ENCODE measurements around the gene PSENEN. TPM values are rescaled to one million over a fixed set of nuclear protein-coding genes. Genes with fewer than 3 reads are reported as not detected.

Gene PSENEN
- total RNA-seq, 1 donor from 2014 or later = 83.8 TPM

DNA sequence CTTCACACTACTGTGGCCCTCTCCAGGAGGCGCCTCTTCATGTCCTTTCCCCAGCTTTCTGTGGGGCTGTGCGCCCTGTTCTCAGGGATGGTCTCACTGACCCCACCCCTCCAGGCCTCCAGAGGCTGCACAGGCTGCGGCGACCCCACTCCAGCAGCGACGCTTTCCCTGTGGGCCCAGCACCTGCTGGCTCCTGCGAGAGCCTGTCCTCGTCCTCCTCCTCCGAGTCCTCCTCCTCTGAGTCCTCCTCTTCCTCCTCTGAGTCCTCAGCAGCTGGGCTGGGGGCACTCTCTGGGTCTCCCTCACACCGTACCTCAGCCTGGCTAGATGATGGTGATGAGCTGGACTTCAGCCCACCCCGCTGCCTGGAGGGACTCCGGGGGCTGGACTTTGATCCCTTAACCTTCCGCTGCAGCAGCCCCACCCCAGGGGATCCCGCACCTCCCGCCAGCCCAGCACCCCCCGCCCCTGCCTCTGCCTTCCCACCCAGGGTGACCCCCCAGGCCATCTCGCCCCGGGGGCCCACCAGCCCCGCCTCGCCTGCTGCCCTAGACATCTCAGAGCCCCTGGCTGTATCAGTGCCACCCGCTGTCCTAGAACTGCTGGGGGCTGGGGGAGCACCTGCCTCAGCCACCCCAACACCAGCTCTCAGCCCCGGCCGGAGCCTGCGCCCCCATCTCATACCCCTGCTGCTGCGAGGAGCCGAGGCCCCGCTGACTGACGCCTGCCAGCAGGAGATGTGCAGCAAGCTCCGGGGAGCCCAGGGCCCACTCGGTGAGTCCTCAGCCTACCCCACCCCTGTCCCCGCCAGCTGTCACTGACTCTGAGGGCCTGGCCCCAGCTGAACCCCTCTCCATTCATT, 41.1 kb downstream of the PSENEN start:
- TF ChIP-seq CTCF (IDR thresholded peaks at IDR 0.05; ENCODE audit: unreplicated experiment) = no peak
- Mint-ChIP-seq H3K4me1 (ENCODE audit: low read depth) (peaks cover 5% of the 10 kb centered on the region), H3K4me3 (ENCODE audit: low read depth) (no peak overlapping the region), H3K36me3 (ENCODE audit: insufficient read depth) (peaks cover 13% of the 10 kb centered on the region), H3K27ac (no peak overlapping the region), H3K9me3 (ENCODE audit: low read depth) (no peaks in the 10 kb centered on the region), H3K27me3 (peaks cover 24% of the 10 kb centered on the region)
- DNase-seq (ENCODE audit: low spot score, unreplicated experiment) = no peak

DNA sequence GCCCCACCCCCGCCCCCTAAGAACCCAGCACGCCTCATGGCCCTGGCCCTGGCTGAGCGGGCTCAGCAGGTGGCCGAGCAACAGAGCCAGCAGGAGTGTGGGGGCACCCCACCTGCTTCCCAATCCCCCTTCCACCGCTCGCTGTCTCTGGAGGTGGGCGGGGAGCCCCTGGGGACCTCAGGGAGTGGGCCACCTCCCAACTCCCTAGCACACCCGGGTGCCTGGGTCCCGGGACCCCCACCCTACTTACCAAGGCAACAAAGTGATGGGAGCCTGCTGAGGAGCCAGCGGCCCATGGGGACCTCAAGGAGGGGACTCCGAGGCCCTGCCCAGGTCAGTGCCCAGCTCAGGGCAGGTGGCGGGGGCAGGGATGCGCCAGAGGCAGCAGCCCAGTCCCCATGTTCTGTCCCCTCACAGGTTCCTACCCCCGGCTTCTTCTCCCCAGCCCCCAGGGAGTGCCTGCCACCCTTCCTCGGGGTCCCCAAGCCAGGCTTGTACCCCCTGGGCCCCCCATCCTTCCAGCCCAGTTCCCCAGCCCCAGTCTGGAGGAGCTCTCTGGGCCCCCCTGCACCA, 41.9 kb downstream of the PSENEN start:
- no peak for DNase-seq (ENCODE audit: low spot score, unreplicated experiment)
- Mint-ChIP-seq H3K27ac (no peak overlapping the region), H3K4me3 (ENCODE audit: low read depth) (no peak overlapping the region), H3K27me3 (peaks cover 24% of the 10 kb centered on the region), H3K9me3 (ENCODE audit: low read depth) (no peaks in the 10 kb centered on the region), H3K4me1 (ENCODE audit: low read depth) (peaks cover 5% of the 10 kb centered on the region), H3K36me3 (ENCODE audit: insufficient read depth) (peaks cover 12% of the 10 kb centered on the region)
- no peak for TF ChIP-seq CTCF (IDR thresholded peaks at IDR 0.05; ENCODE audit: unreplicated experiment)

DNA sequence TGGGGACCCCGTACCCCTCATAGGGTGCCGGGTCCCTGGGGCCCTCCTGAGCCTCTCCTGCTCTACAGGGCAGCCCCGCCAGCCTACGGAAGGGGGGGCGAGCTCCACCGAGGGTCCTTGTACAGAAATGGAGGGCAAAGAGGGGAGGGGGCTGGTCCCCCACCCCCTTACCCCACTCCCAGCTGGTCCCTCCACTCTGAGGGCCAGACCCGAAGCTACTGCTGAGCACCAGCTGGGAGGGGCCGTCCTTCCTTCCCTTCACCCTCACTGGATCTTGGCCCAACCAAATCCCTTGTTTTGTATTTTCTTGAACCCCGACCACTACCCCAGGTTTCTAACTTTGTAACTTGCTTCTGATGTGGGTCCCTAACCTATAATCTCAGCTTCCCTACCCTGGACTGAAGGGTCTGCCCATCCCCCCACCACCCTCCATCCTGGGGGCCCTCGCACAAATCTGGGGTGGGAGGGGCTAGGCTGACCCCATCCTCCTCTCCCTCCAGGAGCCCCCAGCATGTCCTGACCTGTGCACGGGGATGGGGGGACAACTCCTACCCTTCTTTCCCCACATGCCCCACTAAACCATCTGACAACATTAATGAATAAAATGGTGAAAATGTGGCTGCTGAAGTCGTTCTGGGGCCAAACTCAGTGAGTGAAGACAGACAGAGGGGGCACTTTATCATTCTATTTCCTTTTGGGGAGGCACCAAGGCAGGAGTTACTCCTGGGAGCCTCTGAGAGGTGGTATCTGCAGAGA, 42.9 kb downstream of the PSENEN start:
- Mint-ChIP-seq H3K4me3 (ENCODE audit: low read depth) (no peak overlapping the region), H3K4me1 (ENCODE audit: low read depth) (peaks cover 2% of the 10 kb centered on the region), H3K27me3 (peaks cover 17% of the 10 kb centered on the region), H3K36me3 (ENCODE audit: insufficient read depth) (peaks cover 4% of the 10 kb centered on the region), H3K27ac (no peak overlapping the region), H3K9me3 (ENCODE audit: low read depth) (no peaks in the 10 kb centered on the region)
- no peak for TF ChIP-seq CTCF (IDR thresholded peaks at IDR 0.05; ENCODE audit: unreplicated experiment)
- no peak for DNase-seq (ENCODE audit: low spot score, unreplicated experiment)

GRCh38 chr19:35789195-35789977, 43.9 kb downstream of the PSENEN start:
- Mint-ChIP-seq H3K27ac (no peak overlapping the region), H3K4me1 (ENCODE audit: low read depth) (no peaks in the 10 kb centered on the region), H3K36me3 (ENCODE audit: insufficient read depth) (peaks cover 3% of the 10 kb centered on the region), H3K9me3 (ENCODE audit: low read depth) (no peaks in the 10 kb centered on the region), H3K4me3 (ENCODE audit: low read depth) (no peak overlapping the region), H3K27me3 (peaks cover 16% of the 10 kb centered on the region)
- no peak for DNase-seq (ENCODE audit: low spot score, unreplicated experiment)
- TF ChIP-seq CTCF (IDR thresholded peaks at IDR 0.05; ENCODE audit: unreplicated experiment) = no peak
